Lower leg skin (tissue), 3 donors: ENCODE data around the gene MRPS9.

Experiments used
- CTCF ChIP-seq, 3 donors: fragments of 450-650 bp; IDR thresholded peaks; one replicate each; pipeline ENCODE4 v1.5.1; 2016; ENCODE audit warnings: antibody characterized with exemption in 3 of 3, mild to moderate bottlenecking in 3 of 3, moderate library complexity in 2 of 3
- POLR2A ChIP-seq, 2 donors: fragments of 450-650 bp; IDR thresholded peaks; one replicate each; pipeline ENCODE4 v1.6.1; 2016 to 2017; ENCODE audit warnings: antibody characterized with exemption in 2 of 2, mild to moderate bottlenecking in 1 of 2, moderate library complexity in 1 of 2

- TF ChIP-seq POLR2A (IDR thresholded peaks at IDR 0.05) = no peak
- no peak for TF ChIP-seq CTCF (IDR thresholded peaks at IDR 0.05)
Measured at GRCh38 chr2:105071379-105071778, 33.5 kb downstream of the MRPS9 start.
